Ishikawa (cell line): ENCODE results near the gene CCL16.

ENCODE experiments used
- CEBPB ChIP-seq: IDR thresholded peaks from 2 replicates; pipeline ENCODE4 v1.6.1; 2012
- FOXM1 ChIP-seq: IDR thresholded peaks from 2 replicates; pipeline ENCODE4 v1.6.1; 2012; ENCODE audit warnings: low read depth, borderline replicate concordance
- NFIC ChIP-seq: IDR thresholded peaks from 2 replicates; pipeline ENCODE4 v1.6.1; 2012
- YY1 ChIP-seq: IDR thresholded peaks from 2 replicates; pipeline ENCODE4 v1.6.1; 2012; ENCODE audit warnings: low read depth
- TF ChIP-seq, protein P1 (sequence below): IDR thresholded peaks from 2 replicates; pipeline ENCODE4 v1.6.1; 2012; ENCODE audit warnings: low read depth, mild to moderate bottlenecking
- TF ChIP-seq, protein P2 (sequence below): IDR thresholded peaks from 2 replicates; pipeline ENCODE4 v1.6.1; 2012

DNA sequence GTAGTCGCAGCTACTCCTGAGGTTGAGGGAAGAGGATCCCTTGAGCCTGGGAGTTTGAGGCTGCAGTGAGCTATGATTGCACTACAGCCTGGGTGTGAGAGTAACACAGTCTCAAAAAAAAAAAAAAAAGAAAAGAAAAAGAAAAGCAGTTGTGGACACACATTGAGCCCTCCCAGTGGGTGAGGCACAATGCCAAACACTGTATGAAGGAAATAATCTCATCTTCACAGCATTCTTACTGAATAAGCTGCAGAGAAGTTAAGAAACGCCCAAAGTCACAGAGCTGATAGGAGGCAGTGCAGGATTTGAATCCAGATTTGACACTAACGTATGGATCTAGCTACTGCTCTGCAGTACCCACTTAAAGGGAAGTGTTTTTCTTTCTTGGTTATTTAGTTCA, 31.9 kb downstream of the CCL16 start:
- TF ChIP-seq NFIC (no peak), YY1 (no peak), CEBPB (no peak), FOXM1 (no peak)
- TF ChIP-seq, protein P1, sequence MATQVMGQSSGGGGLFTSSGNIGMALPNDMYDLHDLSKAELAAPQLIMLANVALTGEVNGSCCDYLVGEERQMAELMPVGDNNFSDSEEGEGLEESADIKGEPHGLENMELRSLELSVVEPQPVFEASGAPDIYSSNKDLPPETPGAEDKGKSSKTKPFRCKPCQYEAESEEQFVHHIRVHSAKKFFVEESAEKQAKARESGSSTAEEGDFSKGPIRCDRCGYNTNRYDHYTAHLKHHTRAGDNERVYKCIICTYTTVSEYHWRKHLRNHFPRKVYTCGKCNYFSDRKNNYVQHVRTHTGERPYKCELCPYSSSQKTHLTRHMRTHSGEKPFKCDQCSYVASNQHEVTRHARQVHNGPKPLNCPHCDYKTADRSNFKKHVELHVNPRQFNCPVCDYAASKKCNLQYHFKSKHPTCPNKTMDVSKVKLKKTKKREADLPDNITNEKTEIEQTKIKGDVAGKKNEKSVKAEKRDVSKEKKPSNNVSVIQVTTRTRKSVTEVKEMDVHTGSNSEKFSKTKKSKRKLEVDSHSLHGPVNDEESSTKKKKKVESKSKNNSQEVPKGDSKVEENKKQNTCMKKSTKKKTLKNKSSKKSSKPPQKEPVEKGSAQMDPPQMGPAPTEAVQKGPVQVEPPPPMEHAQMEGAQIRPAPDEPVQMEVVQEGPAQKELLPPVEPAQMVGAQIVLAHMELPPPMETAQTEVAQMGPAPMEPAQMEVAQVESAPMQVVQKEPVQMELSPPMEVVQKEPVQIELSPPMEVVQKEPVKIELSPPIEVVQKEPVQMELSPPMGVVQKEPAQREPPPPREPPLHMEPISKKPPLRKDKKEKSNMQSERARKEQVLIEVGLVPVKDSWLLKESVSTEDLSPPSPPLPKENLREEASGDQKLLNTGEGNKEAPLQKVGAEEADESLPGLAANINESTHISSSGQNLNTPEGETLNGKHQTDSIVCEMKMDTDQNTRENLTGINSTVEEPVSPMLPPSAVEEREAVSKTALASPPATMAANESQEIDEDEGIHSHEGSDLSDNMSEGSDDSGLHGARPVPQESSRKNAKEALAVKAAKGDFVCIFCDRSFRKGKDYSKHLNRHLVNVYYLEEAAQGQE: no peak
- TF ChIP-seq, protein P2, sequence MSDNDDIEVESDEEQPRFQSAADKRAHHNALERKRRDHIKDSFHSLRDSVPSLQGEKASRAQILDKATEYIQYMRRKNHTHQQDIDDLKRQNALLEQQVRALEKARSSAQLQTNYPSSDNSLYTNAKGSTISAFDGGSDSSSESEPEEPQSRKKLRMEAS: no peak
